Tibial nerve (tissue), 4 donors: Measurements from ENCODE around the gene NINJ2. TPM values are rescaled to one million over a fixed set of nuclear protein-coding genes. Genes with fewer than 3 reads are reported as not detected.

ENCODE experiments used
- DNase-seq, 2 donors: peaks; one replicate each; pipeline ENCODE4 v3.0.0-alpha.2; 2019; ENCODE audit warnings: low spot score in 2 of 2
- H3K27ac ChIP-seq, 4 donors: fragments of 200-600 bp; sonication (generic) in 3 of 4; one replicate each; pipeline ENCODE4 v1.5.1; 2017 to 2019; ENCODE audit warnings: mild to moderate bottlenecking in 1 of 4
- H3K27me3 ChIP-seq, 2 donors: fragments of 200-600 bp; sonication (generic) in 1 of 2; one replicate each; pipeline versions ENCODE4 v1.5.1 to v1.6.0; 2017 to 2019
- H3K36me3 ChIP-seq, 3 donors: fragments of 200-600 bp; sonication (generic); one replicate each; pipeline ENCODE4 v1.5.1; 2018 to 2019
- H3K4me1 ChIP-seq, 4 donors: fragments of 200-600 bp; sonication (generic) in 3 of 4; one replicate each; pipeline ENCODE4 v1.5.1; 2017 to 2019
- H3K4me3 ChIP-seq, 4 donors: fragments of 200-600 bp; sonication (generic) in 3 of 4; one replicate each; pipeline ENCODE4 v1.5.1; 2017 to 2019; ENCODE audit warnings: mild to moderate bottlenecking in 1 of 4, moderate library complexity in 1 of 4
- H3K9me3 ChIP-seq, 4 donors: fragments of 200-600 bp; sonication (generic) in 3 of 4; one replicate each; pipeline ENCODE4 v1.5.1; 2017 to 2019
- CTCF ChIP-seq, 5 experiments: fragments of 200-600 bp in 3 of 5; fragments of 450-650 bp in 2 of 5; sonication (generic) in 3 of 5; IDR thresholded peaks; one replicate each; pipeline ENCODE4 v1.5.1; 2016 to 2019; ENCODE audit warnings: antibody characterized with exemption in 5 of 5, mild to moderate bottlenecking in 3 of 5, moderate library complexity in 2 of 5
- EP300 ChIP-seq, 2 donors: sonication (generic); formaldehyde crosslinking; IDR thresholded peaks; one replicate each; pipeline ENCODE4 v1.6.1; 2017; ENCODE audit warnings: antibody characterized with exemption in 2 of 2, mild to moderate bottlenecking in 1 of 2
- POLR2A ChIP-seq, 2 donors: fragments of 450-650 bp; IDR thresholded peaks; one replicate each; pipeline ENCODE4 v1.6.1; 2017; ENCODE audit warnings: antibody characterized with exemption in 2 of 2, mild to moderate bottlenecking in 2 of 2, moderate library complexity in 2 of 2
- WGBS, 2 donors: methylation state at CpG; one replicate each; pipeline ENCODE4 v1.1.5; 2018; 5-methylcytosine and 5-hydroxymethylcytosine counted together
- total RNA-seq, 4 donors: library from RNA; depleted of rRNA; stranded (reverse); fragments of >200 nt; gene quantifications; one replicate each; pipeline ENCODE4 v1.1.0, GENCODE V29; 2016

The NINJ2 gene
- total RNA-seq, 4 donors from 2014 or later: 8.4 to 17.7 (median 12.6) TPM

DNA sequence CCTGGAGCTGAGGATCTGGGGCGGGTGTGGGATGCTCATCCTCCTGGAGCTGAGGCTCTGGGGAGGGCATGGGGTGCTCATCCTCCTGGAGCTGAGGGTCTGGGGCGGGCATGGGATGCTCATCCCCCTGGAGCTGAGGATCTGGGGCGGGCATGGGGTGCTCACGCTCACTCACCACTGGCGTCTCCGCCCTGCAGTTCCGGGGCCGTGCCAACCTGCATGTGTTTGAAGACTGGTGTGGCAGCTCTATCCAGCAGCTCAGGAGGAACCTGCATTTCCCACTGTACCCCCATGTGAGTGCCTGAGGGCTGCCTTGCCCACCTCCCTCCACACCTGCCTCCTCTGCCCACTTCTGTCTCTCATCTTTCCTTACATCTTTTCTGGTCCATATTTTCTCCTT is 119.1 kb downstream of the NINJ2 start:
- Histone ChIP-seq H3K9me3 (no peaks in the 10 kb centered on the region), H3K36me3 (no peaks in the 10 kb centered on the region), H3K4me1 (peaks cover 0 to 54% (median 23%) of the 10 kb centered on the region in 4 donors), H3K4me3 (no peak overlapping the region), H3K27me3 (peaks cover 0 to 3% of the 10 kb centered on the region in 2 donors), H3K27ac (peak overlapping the region in 1 of 4 donors; percentile 43)
- WGBS, 2 donors: 95 to 98% methylated on average over 8 of the region's 8 CpGs
- no peak for DNase-seq
- TF ChIP-seq EP300 (IDR thresholded peaks at IDR 0.05) (no peak), POLR2A (IDR thresholded peaks at IDR 0.05) (no peak), CTCF (IDR thresholded peaks at IDR 0.05) (no peak)

DNA sequence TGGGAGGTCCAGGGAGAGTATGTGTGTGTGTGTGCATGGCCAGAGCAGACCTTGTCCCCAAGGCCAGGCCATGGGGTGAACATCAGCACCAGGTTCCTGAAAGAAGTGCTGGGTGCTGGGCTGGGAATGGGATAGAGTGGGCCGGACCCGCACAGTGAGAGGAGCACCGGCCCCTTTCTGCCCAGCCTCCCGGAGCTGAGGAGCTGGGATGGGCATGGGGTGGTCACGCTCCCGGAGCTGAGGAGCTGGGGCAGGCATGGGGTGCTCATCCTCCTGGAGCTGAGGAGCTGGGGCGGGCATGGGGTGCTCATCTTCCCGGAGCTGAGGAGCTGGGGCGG is 120.2 kb downstream of the NINJ2 start:
- peak overlapping the region; percentile 60 to 91 (median 84) for H3K27ac ChIP-seq
- H3K36me3 ChIP-seq: no peaks in the 10 kb centered on the region
- DNase-seq: no peak
- peaks cover 0 to 3% of the 10 kb centered on the region in 2 donors for H3K27me3 ChIP-seq
- no peaks in the 10 kb centered on the region for H3K9me3 ChIP-seq
- H3K4me1 ChIP-seq: peaks cover 0 to 64% (median 32%) of the 10 kb centered on the region in 4 donors
- WGBS, 2 donors: 84 to 91% methylated on average over 4 to 7 of the region's 9 CpGs
- no peak overlapping the region for H3K4me3 ChIP-seq
- TF ChIP-seq CTCF (IDR thresholded peaks at IDR 0.05) (no peak), POLR2A (IDR thresholded peaks at IDR 0.05) (no peak), EP300 (IDR thresholded peaks at IDR 0.05) (no peak)

GRCh38 chr12:542395-543113 is 120.7 kb downstream of the NINJ2 start:
- TF ChIP-seq EP300 (IDR thresholded peaks at IDR 0.05) (no peak), POLR2A (IDR thresholded peaks at IDR 0.05) (no peak), CTCF (IDR thresholded peaks at IDR 0.05) (no peak)
- no peak for DNase-seq
- peaks cover 0 to 3% of the 10 kb centered on the region in 2 donors for H3K27me3 ChIP-seq
- H3K36me3 ChIP-seq: no peaks in the 10 kb centered on the region
- no peak overlapping the region for H3K4me3 ChIP-seq
- no peaks in the 10 kb centered on the region for H3K9me3 ChIP-seq
- peak overlapping the region; percentile 60 to 91 (median 84) for H3K27ac ChIP-seq
- WGBS, 2 donors: 49 to 53% methylated on average over 7 to 8 of the region's 8 CpGs
- peaks cover 0 to 62% (median 32%) of the 10 kb centered on the region in 4 donors for H3K4me1 ChIP-seq

GRCh38 chr12:541676-542324 is 121.4 kb downstream of the NINJ2 start:
- Histone ChIP-seq H3K4me1 (peaks cover 0 to 54% (median 31%) of the 10 kb centered on the region in 4 donors), H3K27me3 (peaks cover 0 to 3% of the 10 kb centered on the region in 2 donors), H3K36me3 (no peaks in the 10 kb centered on the region), H3K9me3 (no peaks in the 10 kb centered on the region), H3K27ac (peak overlapping the region; percentile 60 to 91 (median 88)), H3K4me3 (no peak overlapping the region)
- no peak for DNase-seq
- TF ChIP-seq CTCF (IDR thresholded peaks at IDR 0.05) (no peak), EP300 (IDR thresholded peaks at IDR 0.05) (peak in 1 of 2 donors; percentile 74)
- WGBS, 2 donors: 43 to 48% methylated on average over 8 to 9 of the region's 9 CpGs
